HPDE6-E6E7 (cell line): ENCODE measurements around the gene CDCP1.
A peak's percentile ranks its signal among the peaks of the same experiment; 100 is the strongest.
"Not testable (repeated sequence)": the region's sequence is repeated elsewhere in the genome, so short reads cannot be mapped to it uniquely, and the experiment has no call there.

Source experiments
- DNase-seq: peaks from one replicate; pipeline ENCODE4 v3.0.0; 2011; ENCODE audit warnings: missing footprints; ENCODE audit errors: extremely low spot score

The CDCP1 gene

DNA sequence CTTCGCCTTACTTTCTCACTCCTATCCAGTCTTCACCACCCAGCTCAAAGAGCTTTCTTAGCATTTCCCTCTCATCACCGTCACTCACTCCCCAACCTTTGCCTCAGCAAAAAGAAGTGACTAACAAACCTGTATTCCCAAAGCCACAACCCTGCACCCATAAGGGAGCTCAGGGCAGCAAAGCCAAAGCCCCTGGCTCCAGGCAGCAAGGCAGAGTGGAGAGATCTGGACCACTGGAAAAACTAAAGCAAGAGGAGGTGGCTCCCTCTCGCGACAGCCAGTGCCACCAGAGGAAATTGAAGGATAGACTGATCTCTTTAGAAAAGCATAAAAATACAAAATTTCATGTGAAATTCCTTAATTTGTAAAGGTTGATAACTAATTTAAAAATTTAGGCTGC, 25.1 kb upstream of the CDCP1 start:
- DNase-seq, result no peak

DNA sequence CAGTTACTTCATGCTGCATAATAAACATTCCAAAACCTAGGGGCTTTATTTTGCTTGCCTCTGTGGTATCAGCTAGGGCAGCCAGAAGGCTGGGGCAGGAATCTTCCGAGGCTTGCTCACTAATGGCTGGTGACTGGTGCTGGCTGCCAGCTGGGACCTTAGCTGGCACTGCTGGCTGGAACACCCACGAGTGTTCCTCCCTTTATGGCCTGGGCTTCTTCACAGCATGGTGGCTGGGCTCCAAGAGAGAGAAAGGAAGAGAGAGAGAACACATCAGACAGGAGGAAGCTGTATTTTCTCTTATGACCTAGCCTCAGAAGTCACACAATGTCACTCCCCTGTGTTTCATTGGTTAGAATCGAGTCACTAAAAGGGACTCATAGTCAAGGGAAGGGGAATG, 23.9 kb upstream of the CDCP1 start:
- no peak for DNase-seq

DNA sequence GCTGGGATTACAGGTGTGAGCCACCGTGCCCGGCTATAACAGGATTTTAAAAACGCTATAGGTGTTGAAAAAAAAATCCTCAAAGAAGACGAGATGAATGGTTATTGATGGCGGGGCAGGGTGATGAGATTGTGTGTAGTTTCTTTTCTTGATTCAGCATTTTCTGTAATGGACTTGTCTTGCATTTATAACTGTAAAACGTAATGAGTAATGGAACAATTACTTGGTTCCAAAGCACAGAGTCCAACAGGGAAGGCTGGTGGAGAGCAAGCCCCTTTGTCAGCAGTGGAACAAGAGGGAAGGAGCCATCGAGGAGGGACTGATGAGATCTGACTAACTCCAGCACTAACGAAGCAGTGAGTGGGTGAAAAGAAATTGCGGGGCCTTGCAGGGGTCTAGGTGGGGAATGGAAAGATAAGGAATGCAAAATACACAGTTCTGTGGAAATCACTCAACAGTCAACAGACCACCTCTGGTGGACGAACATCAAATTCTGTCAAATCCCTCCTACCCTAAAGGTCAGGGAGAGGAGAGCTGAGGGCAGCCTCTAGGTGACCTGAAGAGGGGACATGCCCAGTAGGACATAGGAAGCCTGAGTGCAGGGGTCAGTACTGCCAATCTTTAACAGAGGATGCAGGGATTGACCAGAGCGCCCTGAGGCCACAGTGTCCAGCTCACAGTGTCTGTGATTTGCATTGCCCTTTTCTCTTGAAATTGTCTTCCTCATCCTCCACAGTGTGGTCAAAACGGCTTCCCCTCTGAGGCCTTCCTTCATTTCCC, 23.1 kb upstream of the CDCP1 start:
- DNase-seq, result no peak

DNA sequence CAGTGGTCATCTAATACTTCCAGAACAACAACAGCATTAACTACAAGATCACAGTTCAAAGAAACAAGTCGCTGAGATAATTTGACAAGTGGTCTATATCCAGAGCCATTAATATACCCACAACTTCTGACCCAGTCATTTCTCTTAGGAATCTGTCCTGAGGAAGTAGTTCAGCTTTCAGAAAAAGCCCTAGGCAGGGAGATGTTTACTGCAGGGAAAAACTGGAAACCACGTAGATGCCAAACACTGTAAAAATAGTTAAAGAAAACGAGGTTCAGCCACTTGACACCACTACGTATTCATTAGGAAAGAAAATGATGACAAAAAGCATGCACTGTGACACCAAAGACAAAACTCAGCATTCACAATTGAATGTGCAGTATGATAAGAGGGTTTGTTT, 22.3 kb upstream of the CDCP1 start:
- no peak for DNase-seq

DNA sequence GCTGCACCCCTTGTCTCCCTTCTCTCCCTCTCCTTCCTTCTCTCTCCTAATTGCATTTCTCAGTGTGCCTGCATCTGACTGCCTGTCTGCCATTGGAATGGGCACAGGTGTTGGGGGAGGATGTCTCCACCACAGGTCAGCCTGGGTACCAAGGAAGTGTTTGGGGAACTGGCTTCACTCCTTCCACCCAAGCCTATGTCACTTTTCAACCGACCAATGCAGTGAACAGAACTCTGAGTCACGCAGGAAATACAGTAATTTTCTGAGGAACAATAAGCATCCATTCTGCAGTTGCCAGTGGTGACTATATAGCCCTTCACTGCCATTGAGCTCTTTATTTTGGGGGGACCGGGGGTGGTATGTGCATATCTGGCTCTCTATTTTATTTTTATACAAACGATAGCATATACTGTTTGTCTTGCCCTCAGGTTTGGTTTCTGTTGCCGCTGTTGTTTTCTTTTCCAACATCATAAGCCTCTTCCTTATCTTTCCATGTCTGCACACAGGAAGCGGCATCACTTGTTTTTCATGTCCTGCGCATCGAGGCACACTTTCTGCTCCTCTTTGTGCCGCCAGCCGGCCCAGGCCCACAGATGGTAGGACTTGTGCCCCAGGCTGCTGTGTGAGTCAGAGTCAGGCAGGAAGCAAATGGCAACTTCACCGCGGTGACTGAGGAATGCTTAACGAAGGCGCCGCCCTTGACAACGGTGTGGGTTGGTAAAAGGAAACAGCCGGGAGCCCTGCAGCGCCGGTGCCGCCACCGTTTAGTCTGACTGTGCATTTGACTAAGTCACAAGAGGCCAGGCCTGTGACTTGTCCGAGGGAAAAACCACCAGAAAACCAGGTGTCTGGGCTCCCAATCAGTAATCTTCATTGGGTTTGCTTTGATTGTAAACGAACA, 21.1 kb upstream of the CDCP1 start:
- DNase-seq, result peak; percentile 71

DNA sequence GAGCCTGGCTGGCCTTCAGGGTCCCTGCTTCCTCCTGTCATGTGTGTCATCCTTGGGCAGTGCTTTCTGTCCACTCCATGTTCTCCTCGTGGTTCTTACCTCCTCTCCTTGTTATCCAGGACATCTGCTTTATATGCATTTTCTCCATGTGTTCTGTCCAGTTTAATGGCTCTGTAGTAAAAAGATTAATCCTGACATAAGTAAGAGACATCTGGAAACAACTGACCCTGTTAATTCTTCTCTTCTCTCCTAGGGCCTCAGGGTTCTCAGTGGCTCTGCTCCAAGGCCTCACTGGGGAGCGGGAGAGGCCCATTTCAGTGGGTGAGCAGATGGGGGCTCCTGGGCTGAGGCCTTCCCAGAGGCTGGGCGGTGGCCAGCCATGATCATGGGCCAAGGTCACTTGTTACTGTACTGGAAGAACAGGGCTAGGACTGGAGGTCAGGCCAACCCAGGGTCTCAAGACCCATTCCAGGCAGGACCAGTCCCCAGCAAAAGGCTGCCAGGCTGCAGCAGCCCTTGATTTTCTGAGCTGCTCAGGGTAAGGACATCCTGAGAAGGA, 20.2 kb upstream of the CDCP1 start:
- DNase-seq, result no peak

DNA sequence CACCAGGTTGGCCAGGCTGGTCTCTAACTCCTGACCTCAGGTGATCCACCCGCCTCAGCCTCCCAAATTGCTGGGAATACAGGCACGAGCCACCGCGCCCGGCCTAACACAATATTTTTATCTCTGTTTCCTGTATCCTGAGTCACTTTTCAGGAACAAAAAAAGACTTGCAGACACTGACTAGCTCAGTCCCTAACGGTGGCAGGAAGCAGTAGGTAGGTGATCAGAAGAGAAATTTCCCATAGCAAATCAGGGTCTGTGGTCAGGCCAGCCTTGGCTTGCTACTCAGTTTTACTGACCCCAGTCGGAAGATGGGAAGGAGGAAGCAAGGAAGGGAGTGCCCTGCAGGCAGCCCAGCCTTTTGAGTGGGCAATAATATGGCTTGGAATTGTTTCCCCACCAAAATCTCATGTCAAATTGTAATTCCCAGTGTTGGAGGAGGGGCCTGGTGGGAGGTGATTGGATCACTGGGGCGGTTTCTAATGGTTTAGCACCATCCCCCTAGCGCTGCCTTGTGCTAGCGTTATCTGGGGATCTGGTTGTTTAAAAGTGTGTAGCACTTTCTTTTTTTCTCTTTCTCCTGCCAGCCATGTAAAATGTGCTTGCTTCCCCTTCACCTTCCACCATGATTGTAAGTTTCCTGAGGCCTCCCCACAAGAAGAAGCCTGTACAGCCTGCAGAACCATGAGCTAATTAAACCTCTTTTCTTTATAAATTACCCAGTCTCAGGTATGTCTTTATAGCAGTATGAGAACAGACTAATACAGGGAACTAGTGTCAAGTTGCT, 19.5 kb upstream of the CDCP1 start:
- DNase-seq, result no peak

DNA sequence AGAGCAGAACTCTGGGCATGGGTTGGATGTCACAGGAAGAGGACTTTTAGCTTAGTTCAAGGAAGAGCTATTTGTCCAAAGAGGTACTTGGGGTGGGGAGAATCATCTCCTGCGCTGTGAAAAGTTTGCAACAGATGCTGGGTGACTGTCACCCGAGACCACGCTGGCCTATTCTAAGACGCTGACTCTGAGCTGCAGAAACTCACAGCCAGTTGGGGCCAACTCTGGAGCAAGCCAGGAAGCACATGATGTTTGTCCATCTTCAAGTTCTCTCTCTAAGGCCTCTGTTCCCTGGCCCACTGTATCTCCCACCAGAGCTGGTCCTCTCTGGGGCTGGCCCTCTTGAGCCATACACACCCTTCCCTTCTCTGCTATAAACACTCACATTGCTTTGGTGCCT, 17.9 kb upstream of the CDCP1 start:
- DNase-seq, result no peak

DNA sequence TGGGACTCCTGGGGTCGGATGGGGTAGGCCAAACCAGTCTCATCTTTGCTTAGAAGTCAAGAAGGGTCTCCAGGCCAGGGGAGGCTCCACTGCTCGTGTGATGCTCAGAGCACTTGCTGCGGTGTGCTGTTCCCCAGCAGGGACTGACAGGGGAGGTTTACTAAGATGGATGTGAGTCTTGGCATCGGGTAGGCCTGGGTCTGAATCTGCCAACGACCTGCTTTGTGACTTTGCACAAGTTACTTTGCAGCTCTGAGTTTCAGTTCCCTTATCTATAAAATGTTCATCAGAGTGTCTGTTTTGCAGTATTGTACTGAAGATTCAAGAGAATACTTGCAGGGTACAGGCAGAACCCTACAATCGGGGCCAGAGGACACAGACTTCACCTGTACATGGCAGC, 17.3 kb upstream of the CDCP1 start:
- no peak for DNase-seq

DNA sequence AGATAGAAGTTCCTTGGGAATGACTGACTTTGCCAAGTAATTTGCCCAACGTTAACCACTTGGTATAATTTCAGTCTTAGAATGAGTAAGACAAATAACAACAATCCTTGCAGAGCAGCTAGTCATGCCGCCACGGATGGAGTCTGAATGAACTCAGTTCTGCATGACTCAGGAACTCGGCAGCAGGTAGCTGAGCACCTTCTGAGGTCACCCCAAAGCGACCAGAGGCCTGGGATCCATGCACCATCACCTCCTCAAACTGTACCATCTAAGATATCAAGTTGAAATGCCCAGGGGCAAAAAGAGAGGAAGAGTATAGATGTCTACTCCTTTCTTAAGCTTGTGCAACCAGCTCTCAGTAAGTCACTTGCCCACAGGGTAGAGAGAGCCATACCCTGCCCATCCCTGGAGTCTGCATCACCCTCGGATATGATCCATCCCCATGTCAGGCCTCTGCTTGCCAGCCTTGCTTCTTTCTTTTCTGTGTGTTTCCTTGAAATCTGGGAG, 8.5 kb upstream of the CDCP1 start:
- DNase-seq, result peak; percentile 54

DNA sequence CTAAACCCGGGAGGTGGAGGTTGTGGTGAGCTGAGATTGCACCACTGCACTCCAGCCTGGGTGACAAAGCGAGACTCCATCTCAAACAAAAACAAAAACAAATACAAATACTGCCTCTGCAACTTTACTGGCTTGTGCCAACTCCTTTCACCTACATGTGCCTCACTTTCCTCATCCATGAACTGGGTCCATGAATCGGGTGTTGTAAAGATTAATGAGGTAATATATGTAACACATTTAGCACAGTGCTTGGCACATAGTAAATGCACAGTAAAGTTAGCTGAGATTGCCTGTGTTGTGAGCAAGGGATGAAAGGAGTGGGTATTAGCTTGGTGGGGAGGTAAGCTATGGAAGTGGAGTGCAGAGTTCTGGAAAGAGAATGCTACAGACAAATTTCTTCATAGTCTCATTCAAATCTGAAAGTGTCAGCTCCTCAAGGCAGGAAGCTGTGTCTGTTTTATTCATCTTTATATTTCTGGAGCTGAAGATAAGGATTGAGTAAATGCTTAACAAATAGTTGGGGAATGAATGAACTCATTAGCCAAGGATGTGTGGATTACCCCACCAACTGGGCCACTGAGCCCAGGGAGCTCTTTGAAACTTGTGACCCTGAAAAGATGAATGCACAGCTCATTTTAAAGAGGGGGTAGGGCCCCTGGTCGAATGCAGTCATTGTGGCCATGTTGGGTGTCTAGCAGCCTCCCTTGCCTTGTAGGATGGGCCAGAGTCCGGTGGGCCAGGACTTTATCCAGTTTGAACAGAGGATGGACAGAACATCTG, 7.7 kb upstream of the CDCP1 start:
- no peak for DNase-seq

DNA sequence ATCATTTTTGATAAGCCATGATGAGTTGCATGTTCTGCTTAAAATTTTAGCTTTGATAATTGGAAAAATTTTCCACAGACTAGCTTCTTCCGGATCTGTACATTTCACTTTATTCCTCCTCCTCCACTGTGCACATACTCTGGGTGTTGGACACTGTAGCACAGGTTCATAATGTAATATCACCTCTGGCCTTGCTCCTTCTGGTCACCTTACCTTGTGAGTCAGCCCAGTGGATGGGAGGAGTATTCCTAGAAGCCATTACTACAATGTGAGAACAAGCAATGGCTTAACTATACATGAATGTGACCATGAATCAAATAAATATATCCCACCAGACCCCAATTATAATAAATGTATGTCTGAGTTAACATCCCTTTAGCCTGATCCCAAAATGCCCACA, 6.1 kb upstream of the CDCP1 start:
- no peak for DNase-seq

DNA sequence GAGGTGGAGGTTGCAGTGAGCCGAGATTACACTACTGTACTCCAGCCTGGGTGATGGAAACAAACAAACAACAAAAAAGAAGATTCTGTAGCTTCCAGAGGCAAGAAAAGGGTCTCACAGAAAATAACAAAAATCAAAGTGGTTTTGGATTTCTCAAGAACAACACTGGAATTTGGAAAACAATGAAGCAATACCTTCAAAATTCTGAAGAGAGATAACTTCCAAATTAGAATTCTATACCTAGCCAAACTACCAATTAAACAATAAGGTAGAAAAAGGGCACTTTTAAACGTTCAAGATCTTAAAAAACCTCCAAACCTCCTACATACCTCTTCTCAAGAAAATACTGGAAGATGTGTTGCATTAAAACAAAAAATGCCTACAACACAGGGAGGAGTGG, 4.9 kb upstream of the CDCP1 start:
- DNase-seq, result no peak

DNA sequence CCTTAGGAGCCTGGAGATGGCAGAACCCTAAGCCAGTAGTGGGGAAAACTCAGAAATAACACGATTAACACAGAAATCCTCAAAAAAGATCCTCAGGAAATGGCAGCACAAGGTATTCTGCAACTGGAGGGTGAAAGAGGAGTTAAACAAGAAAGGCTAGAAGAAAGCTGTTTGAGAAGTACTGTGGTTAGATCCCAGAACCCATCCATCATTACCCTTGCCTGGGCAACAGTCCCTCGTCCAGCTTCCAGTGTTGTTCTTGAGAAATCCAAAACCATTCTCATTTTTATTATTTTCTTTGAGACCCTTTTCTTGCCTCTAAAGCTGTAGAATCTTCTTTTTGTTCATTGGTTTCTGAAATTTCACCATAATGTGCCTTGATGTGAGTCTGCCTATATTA, 2.7 kb upstream of the CDCP1 start:
- DNase-seq, result no peak

DNA sequence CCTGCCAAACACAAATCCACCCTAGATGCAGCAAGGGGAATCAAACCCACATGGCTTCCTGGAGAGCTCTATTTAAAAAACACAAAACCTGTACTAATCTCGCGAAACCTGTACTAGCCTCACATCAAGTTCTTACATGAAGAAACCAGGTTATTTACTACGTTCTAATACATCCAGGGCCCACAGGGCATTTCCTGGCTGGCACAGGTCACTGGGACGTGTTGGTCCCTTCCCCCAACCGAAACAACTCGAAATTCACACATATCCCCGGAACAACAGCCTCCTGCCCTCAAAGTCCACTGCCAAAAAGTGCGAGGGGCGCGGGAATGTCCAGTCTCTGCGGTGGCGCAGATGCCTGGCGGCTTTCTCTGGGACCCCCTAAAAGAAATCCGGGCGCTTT, 955 bp downstream of the CDCP1 start:
- no peak for DNase-seq

DNA sequence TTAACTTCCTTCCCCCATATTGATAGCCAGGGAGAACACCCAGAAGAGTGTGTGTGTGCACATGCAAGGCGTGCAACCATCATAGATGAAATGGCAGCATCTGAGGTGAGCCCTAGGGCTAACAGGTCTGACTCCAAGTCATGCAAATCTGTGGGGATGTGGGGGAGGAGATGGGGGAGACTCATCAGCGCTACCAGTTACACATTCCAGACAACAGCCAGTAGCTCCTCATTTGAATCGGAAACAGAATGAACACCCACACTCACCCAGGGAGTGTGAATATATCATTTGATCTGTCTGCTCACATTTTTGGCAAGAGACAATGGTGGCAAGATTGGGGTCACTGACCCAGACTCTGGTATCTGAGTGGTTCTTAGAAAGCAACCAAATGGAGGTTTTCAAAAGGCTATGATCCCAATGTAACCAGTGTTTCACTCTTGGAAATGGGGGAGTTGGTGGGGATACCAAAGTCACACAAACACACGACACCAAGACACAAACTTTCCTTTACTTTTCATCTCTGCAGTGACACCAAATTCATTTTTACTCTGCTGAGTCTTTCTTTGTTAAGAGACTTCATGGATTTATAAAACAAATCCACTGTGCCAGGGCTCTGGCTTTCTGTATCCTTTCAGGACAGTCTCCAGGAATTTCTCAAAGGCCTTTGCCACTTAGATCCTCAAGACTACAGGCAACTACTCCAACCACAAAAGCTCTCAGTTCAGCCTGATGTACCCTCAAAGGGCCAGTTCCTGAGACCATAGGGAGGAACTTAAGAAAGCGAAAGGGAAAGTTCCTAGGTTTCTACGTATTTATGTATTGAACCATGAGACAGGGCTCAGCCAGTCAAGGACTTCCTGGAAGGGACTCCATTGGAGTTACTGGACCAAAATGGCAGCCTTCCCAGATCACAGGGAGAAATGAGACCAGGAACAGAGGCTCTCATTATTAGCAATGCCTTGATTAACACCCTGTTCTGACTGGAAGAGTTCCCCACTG, 2.2 kb downstream of the CDCP1 start:
- DNase-seq, result no peak

DNA sequence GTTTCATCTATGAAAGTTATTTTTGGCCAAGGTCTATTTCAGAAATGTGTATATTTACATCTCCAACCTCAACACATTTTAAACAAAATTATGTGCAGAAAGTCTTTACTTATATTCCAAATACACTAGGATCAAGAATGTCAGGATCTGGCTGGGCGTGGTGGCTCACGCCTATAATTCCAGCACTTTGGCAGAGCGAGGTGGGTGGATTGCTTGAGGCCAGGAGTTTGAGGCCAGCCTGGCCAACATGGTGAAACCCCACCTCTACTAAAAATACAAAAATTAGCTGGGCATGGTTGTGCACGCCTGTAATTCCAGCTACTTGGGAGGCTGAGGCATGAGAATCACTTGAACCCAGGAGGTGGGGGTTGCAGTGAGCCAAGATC, 5.4 kb downstream of the CDCP1 start:
- not testable (repeated sequence) for DNase-seq

DNA sequence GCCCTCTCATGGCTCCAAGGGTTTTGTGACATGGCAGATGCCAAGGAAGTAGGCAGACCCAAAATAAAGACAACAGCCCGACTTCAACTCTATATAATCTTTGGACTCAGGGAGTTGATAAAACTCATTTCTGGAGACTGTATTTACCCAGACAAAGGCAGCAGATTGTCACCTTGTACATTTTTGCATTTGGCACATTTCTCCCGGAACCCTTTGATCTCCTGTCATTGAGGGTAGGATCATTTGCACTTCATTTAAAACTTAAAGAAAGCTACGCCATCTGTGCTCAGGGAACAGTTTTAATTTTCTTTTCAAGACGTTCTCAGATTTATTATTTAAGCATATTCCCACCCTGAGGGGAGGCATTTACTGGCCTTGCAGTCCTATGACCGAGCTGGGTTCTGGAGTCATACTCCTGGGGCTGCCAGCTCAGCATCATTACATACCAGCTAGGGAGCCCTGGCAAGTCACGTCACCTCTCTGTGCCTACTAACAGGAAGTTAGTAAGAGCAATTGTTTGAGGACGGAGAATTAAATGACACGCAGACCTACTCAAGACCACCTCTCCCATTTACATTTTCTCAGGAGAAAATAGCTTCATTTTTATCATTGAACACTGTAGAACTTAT, 5.9 kb downstream of the CDCP1 start:
- no peak for DNase-seq
